HEK293 (cell line): ENCODE results near the gene TRIB2.

ENCODE experiments used
- CTCF ChIA-PET: fragments of 350-600 bp; formaldehyde crosslinking; extraction: SDS; loops from one replicate; lab custom pipeline; 2021; ENCODE audit warnings: antibody characterized with exemption; lab: Yijun Ruan, JAX
- POLR2A ChIA-PET: fragments of 300-600 bp; formaldehyde crosslinking; extraction: SDS; loops from one replicate; lab custom pipeline; 2020; ENCODE audit warnings: antibody characterized with exemption, inconsistent platforms; lab: Yijun Ruan, JAX
- H3K27ac ChIP-seq: fragments of 200-500 bp; sonication (Bioruptor generic); 2 replicates; pipeline ENCODE4 v1.5.1; 2014; ENCODE audit warnings: low read depth, low read length, control low read depth, inconsistent platforms; ENCODE audit errors: extremely low read depth
- H3K36me3 ChIP-seq, 2 experiments: fragments of 200-500 bp in 1 of 2; sonication (Bioruptor generic) in 1 of 2; 1 replicate in 1 of 2; 2 replicates in 1 of 2; pipeline ENCODE4 v1.5.1; 2014 to 2017; ENCODE audit warnings: inconsistent platforms in 2 of 2, low read length in 2 of 2; ENCODE audit not compliant: control insufficient read depth in 2 of 2, insufficient read depth in 1 of 2
- H3K4me1 ChIP-seq: fragments of 200-500 bp; sonication (Bioruptor generic); 2 replicates; pipeline ENCODE4 v1.5.1; 2014; ENCODE audit warnings: mild to moderate bottlenecking, low read length, inconsistent platforms; ENCODE audit not compliant: control insufficient read depth, insufficient read depth
- H3K4me3 ChIP-seq: 2 replicates; pipeline ENCODE4 v1.5.1; 2011; ENCODE audit warnings: low read depth, mild to moderate bottlenecking, control low read depth, low read length, moderate library complexity
- H3K9me3 ChIP-seq: fragments of 200-500 bp; sonication (Bioruptor generic); 2 replicates; pipeline ENCODE4 v1.5.1; 2014; ENCODE audit warnings: low read depth, low read length, inconsistent platforms; ENCODE audit not compliant: control insufficient read depth, insufficient read depth
- FEZF1 ChIP-seq: fragments of 450-650 bp; formaldehyde crosslinking; IDR thresholded peaks from 2 replicates; pipeline ENCODE4 v1.5.1; 2016; ENCODE audit warnings: missing biosample characterization, missing genetic modification characterization
- PRDM1 ChIP-seq: fragments of 450-650 bp; formaldehyde crosslinking; IDR thresholded peaks from 2 replicates; pipeline ENCODE4; 2016; ENCODE audit warnings: missing biosample characterization, missing genetic modification characterization
- SP3 ChIP-seq: fragments of 450-650 bp; formaldehyde crosslinking; IDR thresholded peaks from 2 replicates; pipeline ENCODE4 v1.5.1; 2016; ENCODE audit warnings: missing biosample characterization, missing genetic modification characterization
- ZBTB1 ChIP-seq: fragments of 450-650 bp; formaldehyde crosslinking; IDR thresholded peaks from 2 replicates; pipeline ENCODE4 v1.5.1; 2016; ENCODE audit warnings: missing biosample characterization, missing genetic modification characterization
- ZBTB26 ChIP-seq: fragments of 450-650 bp; formaldehyde crosslinking; optimal IDR thresholded peaks from 2 replicates; pipeline ENCODE3; 2016; ENCODE audit warnings: missing biosample characterization, mild to moderate bottlenecking, missing genetic modification characterization
- ZNF366 ChIP-seq: fragments of 450-650 bp; formaldehyde crosslinking; conservative IDR thresholded peaks from 2 replicates; pipeline ENCODE4 v1.5.1; 2016; ENCODE audit warnings: missing biosample characterization, missing genetic modification characterization
- ZNF518A ChIP-seq: fragments of 450-650 bp; formaldehyde crosslinking; conservative IDR thresholded peaks from 2 replicates; pipeline ENCODE4 v1.5.1; 2016; ENCODE audit warnings: low read depth, missing biosample characterization, missing genetic modification characterization
- TF ChIP-seq, protein P1 (sequence below): fragments of 450-650 bp; formaldehyde crosslinking; IDR thresholded peaks from 2 replicates; pipeline ENCODE4 v1.5.1; 2016; ENCODE audit warnings: missing biosample characterization, missing genetic modification characterization
- TF ChIP-seq, protein P2 (sequence below): fragments of 450-650 bp; formaldehyde crosslinking; IDR thresholded peaks from 2 replicates; pipeline ENCODE4 v1.5.1; 2016; ENCODE audit warnings: missing biosample characterization, missing genetic modification characterization
- TF ChIP-seq, protein P3 (sequence below): fragments of 450-650 bp; formaldehyde crosslinking; conservative IDR thresholded peaks from 2 replicates; pipeline ENCODE4 v1.5.1; 2016; ENCODE audit warnings: low read depth, missing biosample characterization, missing genetic modification characterization
- TF ChIP-seq, protein P4 (sequence below): fragments of 450-650 bp; formaldehyde crosslinking; IDR thresholded peaks from 2 replicates; pipeline ENCODE4 v1.5.1; 2016; ENCODE audit warnings: missing biosample characterization, missing genetic modification characterization, borderline replicate concordance

Gene TRIB2

GRCh38 chr2:12767541-12767940, 50.8 kb downstream of the TRIB2 start (continued):
- TF ChIP-seq PRDM1: no peak

DNA sequence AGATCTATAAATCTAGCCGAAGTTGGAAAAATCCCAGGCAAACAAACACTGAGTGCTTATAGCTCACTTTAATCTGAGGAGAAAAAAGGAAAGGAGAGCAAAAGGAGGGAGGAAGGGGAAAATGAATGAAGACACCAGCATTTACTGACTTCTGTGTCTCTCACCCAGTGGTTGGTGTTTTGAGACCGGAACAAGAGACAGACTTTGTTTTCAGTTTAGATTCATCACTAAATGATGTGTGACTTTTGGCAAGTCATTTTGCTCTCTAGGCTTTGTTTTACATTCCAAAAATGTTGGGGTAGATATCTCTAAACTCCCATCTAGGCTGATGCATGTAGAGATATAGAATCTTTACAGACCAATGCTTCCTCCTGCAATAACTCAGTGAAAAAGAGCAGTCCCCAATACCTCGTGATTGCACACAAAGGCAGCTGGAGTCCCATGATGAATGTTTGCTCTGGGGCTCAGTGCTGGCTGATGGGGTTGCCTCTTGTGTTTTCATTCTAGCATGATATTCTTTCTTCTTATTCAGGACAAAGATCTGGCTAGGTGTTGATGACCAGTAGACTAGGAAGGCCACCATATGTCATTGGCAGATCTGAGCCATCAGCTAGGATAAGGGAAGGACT, 51.4 kb downstream of the TRIB2 start:
- TF ChIP-seq, protein P1, sequence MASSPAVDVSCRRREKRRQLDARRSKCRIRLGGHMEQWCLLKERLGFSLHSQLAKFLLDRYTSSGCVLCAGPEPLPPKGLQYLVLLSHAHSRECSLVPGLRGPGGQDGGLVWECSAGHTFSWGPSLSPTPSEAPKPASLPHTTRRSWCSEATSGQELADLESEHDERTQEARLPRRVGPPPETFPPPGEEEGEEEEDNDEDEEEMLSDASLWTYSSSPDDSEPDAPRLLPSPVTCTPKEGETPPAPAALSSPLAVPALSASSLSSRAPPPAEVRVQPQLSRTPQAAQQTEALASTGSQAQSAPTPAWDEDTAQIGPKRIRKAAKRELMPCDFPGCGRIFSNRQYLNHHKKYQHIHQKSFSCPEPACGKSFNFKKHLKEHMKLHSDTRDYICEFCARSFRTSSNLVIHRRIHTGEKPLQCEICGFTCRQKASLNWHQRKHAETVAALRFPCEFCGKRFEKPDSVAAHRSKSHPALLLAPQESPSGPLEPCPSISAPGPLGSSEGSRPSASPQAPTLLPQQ (tag by site-specific recombination): no peak
- TF ChIP-seq FEZF1 (tag by site-specific recombination): 0 out of 2 replicates have a peak, but pooled peaks have one; percentile 9
- POLR2A ChIA-PET: no interaction called here
- no peaks in the 10 kb centered on the region for H3K9me3 ChIP-seq
- H3K4me1 ChIP-seq: no peaks in the 10 kb centered on the region
- no peak overlapping the region for H3K27ac ChIP-seq
- H3K36me3 ChIP-seq: no peaks in the 10 kb centered on the region
- no peak overlapping the region for H3K4me3 ChIP-seq
- CTCF ChIA-PET: interaction anchor here (0.5 kb wide), 2 partner anchors 84 to 191 kb away, joined by 3 read pairs; no protein-coding TSS in a partner anchor

DNA sequence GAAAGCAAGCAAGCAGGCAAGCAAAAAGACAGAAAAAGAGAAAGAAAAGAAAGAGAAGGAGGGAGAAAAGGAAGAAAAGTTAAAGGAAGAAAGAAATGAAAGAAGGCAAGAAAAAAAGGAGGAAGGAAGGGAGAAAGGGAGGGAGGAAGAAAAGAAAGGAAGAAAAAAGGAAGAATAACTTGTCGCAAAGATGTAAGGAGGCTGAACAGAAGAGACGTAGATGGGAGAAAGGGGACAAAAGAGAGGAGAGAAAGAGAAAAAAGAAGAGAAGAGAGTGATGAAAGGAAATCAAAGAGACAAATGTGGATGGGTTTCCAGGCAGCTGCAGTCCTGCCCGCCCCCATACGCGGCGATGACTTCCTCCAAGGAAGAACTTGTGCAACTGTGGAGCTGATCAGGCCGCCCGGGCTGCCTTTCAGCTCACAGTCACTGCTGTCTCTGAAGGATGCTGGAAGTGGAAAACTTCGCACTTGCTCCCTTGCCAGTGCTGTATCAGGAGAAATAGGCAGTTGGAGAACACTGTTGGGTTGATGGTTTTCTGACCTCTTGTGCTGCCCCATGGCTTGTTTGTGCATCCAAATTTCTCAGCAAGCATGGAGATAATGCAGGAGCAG, 52.9 kb downstream of the TRIB2 start:
- CTCF ChIA-PET: interaction anchor here (1.1 kb wide), 1 partner anchor 10 kb away, joined by 4 read pairs; no protein-coding TSS in a partner anchor
- no peak overlapping the region for H3K4me3 ChIP-seq

More for the DNA sequence above, 52.9 kb downstream of the TRIB2 start:
- TF ChIP-seq ZBTB26 (tag by site-specific recombination) (no peak), PRDM1 (0 out of 2 replicates have a peak, but pooled peaks have one; percentile 47), ZNF518A (tag by site-specific recombination) (no peak), ZBTB1 (no peak), ZNF366 (tag by site-specific recombination) (0 out of 2 replicates have a peak, but pooled peaks have one; percentile 41), SP3 (no peak)
- TF ChIP-seq, protein P2, sequence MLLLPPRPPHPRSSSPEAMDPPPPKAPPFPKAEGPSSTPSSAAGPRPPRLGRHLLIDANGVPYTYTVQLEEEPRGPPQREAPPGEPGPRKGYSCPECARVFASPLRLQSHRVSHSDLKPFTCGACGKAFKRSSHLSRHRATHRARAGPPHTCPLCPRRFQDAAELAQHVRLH (tag by site-specific recombination): no peak
- TF ChIP-seq, protein P3, sequence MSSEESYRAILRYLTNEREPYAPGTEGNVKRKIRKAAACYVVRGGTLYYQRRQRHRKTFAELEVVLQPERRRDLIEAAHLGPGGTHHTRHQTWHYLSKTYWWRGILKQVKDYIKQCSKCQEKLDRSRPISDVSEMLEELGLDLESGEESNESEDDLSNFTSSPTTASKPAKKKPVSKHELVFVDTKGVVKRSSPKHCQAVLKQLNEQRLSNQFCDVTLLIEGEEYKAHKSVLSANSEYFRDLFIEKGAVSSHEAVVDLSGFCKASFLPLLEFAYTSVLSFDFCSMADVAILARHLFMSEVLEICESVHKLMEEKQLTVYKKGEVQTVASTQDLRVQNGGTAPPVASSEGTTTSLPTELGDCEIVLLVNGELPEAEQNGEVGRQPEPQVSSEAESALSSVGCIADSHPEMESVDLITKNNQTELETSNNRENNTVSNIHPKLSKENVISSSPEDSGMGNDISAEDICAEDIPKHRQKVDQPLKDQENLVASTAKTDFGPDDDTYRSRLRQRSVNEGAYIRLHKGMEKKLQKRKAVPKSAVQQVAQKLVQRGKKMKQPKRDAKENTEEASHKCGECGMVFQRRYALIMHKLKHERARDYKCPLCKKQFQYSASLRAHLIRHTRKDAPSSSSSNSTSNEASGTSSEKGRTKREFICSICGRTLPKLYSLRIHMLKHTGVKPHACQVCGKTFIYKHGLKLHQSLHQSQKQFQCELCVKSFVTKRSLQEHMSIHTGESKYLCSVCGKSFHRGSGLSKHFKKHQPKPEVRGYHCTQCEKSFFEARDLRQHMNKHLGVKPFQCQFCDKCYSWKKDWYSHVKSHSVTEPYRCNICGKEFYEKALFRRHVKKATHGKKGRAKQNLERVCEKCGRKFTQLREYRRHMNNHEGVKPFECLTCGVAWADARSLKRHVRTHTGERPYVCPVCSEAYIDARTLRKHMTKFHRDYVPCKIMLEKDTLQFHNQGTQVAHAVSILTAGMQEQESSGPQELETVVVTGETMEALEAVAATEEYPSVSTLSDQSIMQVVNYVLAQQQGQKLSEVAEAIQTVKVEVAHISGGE (tag by site-specific recombination): no peak
- TF ChIP-seq, protein P4, sequence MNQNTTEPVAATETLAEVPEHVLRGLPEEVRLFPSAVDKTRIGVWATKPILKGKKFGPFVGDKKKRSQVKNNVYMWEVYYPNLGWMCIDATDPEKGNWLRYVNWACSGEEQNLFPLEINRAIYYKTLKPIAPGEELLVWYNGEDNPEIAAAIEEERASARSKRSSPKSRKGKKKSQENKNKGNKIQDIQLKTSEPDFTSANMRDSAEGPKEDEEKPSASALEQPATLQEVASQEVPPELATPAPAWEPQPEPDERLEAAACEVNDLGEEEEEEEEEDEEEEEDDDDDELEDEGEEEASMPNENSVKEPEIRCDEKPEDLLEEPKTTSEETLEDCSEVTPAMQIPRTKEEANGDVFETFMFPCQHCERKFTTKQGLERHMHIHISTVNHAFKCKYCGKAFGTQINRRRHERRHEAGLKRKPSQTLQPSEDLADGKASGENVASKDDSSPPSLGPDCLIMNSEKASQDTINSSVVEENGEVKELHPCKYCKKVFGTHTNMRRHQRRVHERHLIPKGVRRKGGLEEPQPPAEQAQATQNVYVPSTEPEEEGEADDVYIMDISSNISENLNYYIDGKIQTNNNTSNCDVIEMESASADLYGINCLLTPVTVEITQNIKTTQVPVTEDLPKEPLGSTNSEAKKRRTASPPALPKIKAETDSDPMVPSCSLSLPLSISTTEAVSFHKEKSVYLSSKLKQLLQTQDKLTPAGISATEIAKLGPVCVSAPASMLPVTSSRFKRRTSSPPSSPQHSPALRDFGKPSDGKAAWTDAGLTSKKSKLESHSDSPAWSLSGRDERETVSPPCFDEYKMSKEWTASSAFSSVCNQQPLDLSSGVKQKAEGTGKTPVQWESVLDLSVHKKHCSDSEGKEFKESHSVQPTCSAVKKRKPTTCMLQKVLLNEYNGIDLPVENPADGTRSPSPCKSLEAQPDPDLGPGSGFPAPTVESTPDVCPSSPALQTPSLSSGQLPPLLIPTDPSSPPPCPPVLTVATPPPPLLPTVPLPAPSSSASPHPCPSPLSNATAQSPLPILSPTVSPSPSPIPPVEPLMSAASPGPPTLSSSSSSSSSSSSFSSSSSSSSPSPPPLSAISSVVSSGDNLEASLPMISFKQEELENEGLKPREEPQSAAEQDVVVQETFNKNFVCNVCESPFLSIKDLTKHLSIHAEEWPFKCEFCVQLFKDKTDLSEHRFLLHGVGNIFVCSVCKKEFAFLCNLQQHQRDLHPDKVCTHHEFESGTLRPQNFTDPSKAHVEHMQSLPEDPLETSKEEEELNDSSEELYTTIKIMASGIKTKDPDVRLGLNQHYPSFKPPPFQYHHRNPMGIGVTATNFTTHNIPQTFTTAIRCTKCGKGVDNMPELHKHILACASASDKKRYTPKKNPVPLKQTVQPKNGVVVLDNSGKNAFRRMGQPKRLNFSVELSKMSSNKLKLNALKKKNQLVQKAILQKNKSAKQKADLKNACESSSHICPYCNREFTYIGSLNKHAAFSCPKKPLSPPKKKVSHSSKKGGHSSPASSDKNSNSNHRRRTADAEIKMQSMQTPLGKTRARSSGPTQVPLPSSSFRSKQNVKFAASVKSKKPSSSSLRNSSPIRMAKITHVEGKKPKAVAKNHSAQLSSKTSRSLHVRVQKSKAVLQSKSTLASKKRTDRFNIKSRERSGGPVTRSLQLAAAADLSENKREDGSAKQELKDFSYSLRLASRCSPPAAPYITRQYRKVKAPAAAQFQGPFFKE: no peak
- POLR2A ChIA-PET: no interaction called here
- no peaks in the 10 kb centered on the region for H3K9me3 ChIP-seq
- no peak overlapping the region for H3K27ac ChIP-seq
- H3K4me1 ChIP-seq: no peaks in the 10 kb centered on the region; the same call in 1 of the 2 replicates
- H3K36me3 ChIP-seq: no peaks in the 10 kb centered on the region
